Stimulated activated CD4-positive, alpha-beta T cell treated with anti-CD3 and anti-CD28 coated beads, Interleukin-4, amount 100 ng/mL, for 4 hours (primary cell): ENCODE results near the gene ASGR2.
"Not testable (repeated sequence)": the region's sequence is repeated elsewhere in the genome, so short reads cannot be mapped to it uniquely, and the experiment has no call there.

Experiments used
- DNase-seq, 2 experiments: peaks; one replicate each; pipeline ENCODE4 v3.0.0-alpha.2; 2020

The ASGR2 gene

DNA sequence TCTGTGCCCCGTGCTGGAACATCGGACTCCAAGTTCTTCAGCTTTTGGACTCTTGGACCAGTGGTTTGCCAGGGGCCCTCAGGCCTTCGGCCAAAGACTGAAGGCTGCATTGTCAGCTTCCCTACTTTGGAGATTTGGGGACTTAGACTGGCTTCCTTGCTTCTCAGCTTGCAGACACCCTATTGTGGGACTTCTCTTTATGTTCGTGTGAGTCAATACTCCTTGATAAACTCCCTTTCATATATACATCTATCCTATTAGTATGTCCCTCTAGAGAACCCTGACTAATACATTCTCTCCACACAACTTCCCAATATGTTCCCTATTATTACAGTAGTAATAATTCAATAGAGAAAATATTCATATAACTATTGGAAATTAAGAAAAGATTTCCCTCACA lies 9.2 kb upstream of the ASGR2 start:
- DNase-seq: no peak

DNA sequence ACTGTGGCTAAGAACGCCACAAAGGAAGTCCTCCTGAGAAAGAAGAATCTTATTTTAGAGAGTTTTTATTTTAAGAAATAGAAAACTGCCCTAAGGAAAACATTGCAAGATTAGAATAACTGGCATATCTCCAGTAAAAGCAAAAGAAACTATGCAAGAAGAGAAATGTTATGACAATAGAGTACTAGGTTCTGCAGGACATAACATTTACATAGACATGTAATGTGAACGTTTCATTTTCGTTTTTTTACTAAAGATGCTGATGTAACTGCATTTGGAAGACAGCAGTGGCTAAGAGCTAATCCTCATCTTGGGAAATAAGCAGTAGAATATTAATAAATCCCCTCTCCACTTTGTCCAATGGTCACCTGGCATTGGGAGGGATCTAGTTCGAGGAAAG lies 7.8 kb upstream of the ASGR2 start:
- DNase-seq: no peak

DNA sequence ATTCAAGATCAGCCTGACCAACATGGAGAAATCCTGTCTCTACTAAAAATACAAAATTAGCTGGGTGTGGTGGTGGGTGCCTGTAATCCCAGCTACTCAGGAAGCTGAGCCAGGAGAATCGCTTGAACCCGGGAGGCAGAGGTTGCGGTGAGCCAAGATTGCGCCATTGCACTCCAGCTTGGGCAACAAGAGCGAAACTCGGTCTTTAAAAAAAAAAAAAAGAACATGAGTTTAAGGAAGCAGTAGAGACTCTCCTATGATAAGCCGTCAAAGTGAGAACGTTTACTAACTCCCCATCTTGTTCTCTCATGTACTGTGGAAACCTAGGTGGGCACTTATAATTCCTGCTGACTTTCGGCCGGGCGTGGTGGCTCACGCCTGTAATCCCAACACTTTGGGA lies 6.0 kb upstream of the ASGR2 start:
- not testable (repeated sequence) for DNase-seq

DNA sequence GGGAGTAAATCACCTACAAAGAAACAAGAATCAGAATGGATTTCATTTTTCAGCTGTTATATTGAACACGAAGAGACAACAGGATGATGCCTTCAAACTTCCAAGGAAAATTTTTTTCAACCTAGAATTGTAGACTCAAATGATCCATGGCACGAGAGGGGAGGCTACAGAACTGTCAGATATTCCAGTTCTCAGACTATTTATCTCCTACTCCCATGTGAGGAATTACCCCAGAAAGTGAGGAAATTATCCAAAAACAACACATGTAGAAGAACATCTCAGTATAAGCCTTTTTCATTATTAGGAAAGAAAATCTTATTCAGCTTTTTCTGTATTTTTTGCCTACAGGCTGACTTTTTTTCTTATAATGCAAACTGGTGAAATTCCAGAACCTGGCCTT lies 5.5 kb upstream of the ASGR2 start:
- no peak for DNase-seq

DNA sequence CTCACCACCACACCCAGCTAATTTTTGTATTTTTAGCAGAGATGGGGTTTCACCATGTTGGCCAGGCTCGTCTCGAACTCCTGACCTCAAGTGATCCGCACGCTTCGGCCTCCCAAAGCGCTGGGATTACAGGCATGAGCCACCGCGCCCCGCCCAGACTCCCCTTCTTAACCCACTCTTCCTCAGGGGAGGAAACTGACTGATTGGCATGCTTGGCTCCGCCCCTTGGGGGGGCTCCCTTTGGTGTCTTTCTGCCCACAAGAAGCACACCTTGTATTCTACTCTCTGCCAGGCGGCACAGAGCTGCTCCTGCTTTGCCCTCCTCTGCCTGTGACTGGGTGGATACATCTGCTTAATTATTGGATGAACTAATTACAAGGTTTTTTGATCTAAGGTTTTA lies 4.7 kb upstream of the ASGR2 start:
- DNase-seq: no peak

DNA sequence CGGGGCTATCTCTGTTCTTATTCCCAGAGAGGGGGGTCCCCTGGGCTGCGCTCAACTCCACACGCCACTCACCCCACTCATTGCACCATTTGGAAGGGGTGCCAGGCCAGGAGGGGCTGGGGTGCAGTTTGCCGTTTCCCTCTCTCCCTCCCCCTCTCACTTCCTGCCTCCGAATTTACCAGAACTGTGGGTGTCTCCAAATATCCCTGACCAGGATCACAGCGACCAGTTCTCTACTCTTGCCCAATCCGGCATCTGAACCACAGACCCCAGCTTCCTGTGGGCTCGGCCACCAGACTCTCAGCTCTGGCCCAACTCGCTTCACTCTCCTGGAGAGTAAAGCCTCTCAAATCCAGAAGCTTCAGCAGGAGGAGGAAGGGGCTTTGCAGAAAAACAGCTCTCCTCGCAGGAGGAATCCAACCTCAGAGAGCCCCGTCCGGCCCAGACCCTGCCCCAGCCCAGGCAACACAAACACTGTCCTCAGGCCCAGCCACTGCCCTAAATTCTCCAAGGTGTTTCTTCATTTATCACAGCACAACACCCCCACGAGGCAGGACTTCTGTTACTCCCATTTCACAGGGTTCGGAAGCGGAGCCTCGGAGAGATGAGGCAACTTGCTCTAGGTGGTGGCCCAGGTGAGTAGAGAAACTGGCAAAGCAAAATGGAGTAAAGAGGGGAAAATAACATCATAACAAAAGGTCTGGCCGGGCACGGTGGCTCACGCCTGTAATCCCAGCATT lies 423 bp upstream of the ASGR2 start:
- DNase-seq: no peak

DNA sequence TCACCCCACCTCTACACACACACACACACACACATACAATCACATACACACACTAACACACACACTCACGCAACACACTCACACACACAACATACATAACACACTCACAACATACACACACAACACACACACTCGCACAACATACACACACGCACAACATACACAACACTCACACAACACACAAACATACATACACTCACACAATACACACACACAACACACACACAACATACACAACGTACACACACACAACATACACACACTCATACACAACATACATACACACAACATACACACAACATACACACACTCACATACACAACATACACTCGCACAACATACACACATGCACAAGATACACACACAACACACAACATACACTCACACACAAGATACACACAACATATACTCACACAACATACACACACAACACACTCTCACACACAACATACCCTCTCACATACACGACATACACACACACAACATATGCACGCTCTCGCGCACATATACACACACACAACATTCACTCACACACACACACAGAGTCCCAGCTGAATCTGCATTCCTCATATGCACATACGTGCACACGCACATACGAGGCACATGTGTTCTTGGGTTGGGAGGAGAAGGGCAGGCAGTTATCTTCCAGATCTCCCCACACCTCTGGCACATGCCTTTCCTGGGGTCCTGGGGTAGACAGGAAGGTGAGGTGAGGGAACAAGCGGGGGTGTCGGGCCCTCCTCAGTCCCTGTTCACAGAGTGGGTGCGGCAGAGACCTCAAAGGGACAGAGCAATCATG lies 1.1 kb downstream of the ASGR2 start:
- DNase-seq: no peak

DNA sequence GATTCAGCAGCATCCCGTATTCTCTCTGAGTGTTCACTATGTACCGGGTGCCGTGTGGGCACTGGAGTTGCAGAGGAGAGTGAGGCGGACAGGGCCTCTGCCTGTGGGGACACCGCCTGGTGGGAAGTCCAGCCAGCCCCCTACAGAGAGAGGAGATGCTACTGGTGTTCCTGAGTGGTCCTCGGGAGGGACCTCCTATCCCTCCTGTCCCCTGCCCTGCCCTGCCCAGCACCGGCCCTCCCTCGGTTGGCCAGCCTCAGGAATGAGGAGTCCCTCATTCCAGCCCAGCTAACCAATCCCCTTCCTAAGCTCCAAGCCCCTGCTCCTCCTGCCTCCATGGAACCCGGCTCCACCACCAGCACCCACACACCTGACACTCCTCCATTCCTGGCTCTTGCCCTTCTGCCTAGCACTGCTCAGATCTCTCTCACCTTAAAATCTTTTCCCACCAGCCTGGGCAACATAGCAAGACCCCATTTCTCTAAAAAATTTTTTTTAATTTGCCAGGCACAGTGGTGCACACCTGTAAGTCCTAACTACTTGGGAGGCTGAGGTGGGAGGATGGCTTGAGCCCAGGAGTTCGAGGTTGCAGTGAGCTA lies 2.0 kb downstream of the ASGR2 start:
- no peak for DNase-seq

DNA sequence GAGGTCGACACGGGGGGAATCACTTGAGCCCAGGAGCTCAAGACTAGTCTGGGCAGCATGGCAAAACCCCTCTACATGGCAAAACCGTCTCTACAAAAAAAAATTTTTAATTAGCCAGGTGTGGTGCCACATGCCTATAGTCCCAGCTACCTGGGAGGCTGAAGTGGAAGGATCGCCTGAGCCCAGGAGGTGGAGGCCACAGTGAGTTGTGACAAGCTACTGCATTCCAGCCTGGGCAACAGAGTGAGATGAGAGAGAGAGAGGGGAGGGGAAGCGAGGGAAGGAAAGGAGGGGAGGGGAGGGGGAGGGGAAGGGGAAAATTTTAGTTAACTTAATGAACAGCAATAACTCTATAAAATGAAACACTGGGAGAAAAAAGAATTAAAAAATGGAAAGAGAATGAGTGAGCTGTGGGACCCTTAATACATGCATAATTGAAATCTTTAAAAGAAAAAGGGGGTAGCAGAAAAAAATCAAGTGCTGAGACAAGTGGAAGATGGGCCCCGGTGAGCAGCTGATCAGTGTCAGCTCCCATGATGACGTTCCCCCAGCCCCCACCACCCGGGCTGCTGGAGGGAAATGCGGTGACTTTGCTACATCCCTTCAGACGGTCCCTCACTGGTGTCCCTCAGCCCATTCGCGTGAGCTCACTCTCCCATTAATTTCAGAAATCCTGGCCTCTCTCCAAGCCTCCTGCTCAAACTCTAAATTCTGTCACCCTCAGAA lies 2.7 kb downstream of the ASGR2 start:
- DNase-seq: no peak

DNA sequence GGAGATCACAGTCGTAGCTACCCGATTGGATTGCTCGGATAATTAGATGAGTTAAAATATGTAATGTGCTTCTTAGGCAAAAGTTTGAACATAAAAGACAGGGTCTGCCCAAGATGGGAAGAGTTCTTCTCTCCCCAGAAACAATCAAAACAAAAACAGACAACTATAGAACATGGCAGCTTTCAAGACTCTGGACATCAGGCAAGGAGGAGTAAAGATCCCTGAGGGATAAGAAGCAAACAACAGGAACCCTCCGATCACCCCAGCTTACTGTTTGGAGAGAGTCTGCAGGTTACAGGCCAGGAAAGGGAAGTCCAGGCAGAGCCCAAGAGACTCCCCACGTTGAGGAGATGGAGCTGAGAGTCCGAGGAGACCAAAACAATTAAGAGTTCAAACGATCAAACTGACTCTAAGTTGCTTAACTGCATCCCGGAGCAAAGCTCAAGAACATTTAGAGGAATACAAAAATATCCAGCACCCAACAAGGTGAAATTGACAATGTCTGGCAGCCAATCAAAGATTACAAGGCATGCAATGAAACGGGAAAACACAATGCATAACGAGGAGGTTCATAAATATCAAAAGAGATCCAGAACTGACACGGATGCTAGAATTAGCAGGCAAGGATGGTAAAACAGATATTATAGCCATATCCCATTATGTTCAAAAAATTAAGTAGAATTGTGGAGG lies 3.9 kb downstream of the ASGR2 start:
- DNase-seq: no peak

DNA sequence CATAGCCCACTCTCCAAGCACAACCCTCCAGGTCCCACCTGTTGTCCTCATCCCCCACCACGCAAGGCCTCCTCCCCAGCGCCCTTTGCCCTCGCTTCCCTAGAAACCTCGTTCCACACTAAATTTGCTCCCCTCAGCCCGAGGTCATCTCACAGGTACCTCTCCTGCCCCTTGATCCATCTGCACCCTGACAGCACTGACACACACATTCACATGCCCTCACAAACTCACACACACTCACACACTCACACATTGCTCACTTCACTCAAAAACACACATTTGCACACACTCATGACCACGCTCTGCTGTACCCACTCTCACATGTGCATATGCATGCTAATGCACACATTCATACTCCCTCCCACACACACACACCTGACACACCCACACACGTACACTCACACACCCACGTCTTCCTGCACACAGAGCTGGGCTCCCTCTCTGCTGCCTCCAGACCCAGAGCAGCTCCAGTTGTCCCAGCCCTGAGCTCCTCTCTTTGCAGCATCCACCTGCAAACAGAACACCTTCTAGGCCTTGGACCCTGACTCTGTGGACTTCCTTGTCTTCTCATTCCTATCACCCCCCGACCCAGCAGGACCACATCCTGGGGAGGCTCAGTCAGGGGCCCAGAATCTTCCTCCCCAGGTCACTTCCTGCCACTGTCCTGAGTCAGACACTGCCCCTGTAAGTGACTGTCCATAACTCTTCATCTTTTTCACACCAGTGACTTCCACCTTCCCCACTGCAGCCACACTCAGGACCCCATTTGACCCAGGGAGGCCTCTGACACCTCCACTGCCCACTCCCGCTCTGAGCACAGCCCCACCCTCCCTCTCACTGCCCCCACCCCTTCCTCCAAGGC lies 4.9 kb downstream of the ASGR2 start:
- DNase-seq: peak in 1 of 2 experiments; percentile 47

DNA sequence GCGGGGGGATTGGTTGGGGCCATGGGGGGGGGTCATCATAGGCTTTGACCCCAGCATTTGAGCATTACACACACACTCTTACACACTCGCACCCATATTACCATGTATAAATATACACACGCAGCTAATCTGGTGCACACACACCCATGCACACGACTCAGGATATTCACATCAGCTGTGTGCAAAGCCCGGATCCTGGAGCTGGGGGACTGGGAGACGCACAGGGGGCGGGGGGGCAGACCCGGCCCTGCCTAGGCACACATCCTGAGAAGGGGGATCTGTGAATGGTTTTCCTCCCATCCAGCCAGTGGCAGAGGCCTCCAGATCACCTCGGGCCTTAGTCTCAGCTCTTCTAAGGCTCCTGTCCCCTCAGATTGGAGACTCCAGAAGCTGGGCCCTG lies 5.6 kb downstream of the ASGR2 start:
- DNase-seq: no peak

DNA sequence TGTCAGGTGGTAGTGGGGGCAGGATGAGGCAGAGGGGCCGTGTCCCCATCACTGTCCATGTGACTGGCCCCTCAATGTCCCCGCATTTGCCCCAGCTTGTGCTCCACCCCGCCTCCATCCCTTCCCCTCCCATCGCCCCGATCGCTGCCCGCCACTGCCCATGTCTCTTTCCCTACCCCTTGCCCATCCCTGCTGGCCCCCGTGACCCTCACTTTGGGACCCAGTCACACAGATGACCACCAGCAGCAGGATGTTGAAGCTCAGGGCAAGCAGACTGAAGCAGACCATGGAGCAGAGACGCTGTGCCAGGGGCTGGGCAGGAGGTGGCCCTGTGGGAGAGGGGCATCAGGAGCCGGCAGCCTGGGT lies 6.1 kb downstream of the ASGR2 start:
- no peak for DNase-seq

DNA sequence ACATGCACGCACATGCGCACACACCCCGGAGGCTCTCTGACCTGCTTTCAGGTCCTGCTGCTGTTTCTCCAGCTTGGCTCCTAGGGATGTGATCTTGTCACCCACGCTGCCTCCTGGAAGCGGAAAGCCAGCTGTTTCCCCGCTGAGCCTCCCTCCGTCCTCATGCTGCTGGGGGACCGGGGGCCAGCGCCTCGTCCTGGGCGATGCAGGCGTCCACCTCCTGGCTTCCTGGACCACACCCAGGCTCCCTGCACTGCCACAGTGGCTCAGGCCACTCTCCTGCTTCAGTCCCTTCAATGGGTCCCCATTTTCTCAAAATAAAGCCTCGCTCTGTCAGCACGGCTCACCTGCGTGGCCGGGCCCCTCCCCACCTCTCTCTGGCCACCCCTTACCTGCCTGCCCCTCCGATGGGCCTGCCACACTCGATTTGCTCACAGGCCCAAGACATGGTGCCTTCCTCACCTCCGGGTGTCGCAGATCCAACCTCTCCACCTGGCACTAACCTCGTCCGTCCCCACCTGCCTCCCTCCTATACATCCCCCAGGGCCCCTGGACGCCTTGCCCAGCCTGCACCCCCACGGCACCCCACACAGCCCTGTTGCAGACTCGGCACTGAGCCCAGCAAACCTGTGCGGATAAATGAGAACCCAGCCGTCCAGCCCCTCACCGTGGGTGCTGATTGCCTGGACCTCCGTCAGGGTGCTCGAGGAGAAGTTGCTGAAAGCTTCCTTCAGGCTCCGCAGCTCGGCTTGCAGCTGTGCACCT lies 6.6 kb downstream of the ASGR2 start:
- no peak for DNase-seq

DNA sequence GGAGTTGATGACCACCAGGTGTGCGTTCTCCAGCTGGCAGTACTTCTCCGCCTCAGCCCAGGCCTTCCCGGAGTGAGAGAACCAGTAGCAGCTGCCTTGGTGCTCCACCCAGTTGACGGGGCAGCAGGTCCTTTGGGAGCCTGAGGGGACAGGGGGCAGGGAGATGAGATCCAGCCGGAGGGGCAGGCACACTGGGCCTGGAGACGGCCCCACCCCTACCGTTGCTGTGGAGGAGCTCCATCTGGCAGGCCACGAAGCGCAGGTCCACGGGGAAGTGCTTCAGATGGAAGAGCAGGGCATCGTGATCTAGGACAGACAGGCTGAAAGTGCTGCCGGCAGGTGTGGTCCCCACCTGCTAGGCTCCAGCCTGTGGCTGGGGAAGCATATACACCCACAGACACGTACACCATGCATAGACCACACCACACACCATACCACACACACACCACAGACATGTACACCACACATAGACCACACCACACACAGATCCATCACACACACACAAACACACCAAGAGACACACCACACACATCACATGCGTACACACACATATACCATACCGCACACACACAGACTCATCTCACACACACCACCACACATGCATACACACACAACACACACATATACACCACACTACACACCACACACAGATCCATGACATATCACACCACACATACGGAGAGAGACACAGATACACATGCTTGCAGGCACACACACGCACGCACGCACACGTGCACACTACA lies 7.4 kb downstream of the ASGR2 start:
- no peak for DNase-seq

DNA sequence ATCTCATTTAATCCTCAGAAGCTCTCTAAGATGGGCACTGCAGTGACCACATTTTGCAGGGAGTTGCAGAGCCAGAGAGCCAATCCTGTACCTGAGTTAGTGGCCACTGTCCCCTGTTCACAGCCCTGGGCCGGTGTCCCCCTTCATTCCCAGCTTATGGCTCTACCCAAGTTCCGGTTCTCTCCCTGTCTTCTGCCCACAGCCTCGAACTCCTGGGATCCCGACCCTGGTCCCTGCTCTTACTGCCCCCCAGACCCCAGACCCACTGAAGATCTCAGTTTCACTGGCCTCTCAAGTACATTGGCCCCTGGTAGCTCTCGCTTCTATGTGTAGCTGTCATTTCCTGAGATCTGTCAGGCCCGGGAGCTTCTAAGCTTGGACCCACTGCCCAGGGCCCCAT lies 12.2 kb downstream of the ASGR2 start:
- DNase-seq: no peak

DNA sequence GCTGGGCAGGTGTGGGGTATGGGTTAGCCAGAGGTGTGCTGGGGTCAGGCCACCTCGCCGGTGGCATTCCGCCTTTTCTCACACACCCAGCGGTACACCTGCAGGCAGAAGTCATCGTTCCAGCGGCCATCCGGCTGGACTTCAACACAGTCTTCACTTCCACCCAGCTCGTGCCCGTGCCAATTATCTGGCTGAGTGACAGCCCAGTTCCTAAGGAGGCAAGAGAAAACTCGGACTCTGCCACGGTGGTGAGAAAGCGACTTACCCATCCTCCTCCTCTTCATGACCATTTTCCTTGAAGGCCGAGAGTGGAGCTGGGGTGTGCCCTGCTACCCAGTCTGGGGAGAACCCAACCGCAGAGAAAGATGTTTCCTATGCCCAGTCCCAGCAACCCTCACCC lies 13.1 kb downstream of the ASGR2 start:
- no peak for DNase-seq

DNA sequence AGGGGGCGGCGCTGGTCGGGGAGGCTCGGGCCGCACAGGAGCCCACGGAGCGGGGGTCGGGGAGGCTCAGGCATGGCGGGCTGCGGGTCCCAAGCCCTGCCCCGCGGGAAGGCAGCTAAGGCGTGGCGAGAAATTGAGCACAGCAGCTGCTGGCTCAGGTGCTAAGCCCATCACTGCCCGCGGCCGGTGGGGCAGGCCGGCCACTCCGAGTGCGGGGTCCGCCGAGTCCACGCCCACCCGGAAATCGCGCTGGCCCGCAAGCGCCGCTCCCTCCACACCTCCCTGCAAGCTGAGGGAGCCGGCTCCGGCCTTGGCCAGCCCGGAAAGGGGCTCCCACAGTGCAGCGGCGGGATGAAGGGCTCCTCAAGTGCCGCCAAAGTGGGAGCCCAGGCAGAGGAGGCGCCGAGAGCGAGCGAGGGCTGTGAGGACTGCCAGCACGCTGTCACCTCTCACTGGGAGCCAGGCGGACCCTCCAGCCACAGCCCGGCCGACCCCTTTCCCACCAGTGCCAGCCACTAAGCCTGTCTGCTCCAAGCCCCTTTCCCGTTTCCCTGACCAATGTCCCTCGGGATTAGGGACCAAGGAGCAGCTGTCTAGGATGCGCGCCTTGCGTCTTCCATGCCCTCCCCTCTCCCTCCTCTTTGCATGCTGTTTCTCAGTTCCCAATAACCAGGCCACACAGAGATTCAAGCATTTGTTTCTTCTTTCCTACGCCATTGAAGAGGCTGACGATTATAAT lies 13.8 kb downstream of the ASGR2 start:
- DNase-seq: not testable (repeated sequence)

DNA sequence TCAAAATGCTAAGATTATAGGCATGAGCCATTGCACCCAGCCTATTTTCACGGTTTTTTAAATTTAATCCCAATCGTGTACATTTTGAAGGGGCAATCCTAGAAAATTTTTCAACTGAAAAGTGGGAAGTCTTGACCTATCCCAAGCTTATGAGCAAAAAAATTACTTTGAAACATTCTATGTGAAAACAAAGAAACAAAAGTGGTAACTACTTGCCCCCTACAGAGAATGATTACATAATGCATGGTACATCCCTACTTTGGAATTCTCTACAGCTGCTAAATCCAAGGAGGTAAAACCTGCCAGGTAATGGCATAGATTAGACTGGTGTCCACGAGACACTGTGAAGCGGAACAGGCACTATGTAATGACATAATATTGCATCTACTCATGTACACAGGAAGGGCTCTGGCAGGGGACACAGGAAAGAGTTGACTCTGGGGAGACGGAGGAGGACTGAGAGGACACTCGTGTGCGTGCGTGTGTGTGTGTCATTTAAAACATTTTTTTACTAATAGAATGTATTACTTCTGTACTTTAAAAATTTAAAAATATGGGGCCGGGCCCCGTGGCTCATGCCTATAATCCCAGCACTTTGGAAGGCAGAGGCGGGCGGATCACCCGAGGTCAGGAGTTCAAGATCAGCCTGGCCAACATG lies 15.7 kb downstream of the ASGR2 start:
- no peak for DNase-seq
